Measurements from ENCODE around the gene GASK1A.

DNA sequence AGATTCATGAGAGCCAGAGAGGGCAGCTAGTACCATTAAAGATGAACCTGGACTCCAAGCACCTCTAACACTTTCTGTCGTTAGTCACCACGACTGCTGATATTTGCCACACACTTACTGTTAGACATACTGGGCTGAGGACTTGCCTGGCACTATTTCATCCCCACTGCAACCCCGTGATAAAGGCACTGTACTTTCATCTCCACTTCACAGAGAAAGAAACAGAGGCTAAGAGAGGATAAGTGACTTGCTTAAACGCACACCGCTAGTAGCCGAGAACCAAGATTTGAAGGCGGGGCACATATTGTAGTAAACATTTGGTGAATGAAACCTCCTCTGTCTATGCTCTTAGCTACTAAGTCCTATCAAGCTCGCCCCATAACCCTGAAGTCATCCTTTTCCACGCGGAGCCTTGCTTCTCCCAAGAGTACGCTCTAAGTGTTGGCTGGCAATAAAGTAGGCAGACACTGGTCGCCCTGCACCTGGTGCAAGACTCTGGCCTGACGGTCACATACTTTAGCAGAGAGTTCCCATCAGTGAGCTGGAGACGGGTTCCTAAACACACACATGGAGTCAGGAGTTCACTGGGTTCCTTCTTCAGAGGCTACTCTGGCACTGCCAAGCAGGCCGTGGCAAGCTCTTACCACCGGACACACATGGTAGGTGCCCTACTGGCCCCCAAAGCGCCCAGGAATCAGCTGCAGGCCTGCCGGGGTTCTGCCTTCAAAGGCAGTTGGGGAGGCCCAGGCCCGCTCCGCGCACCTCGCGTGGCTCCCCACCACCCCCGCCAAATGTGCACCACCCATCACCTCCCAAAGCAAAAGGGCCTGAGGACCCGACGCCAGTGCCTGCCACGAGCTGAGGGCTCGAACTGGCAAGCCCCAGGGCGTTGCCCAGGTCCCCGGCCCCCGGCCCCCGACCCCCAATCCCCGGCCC, 125.8 kb downstream of the GASK1A start:
- TF ChIP-seq POLR2AphosphoS5 (IDR thresholded peaks at IDR 0.05; ENCODE audit: insufficient read depth in 1 of 2, low read depth in 1 of 2) (no peak), POLR2A (IDR thresholded peaks at IDR 0.05) (no peak)
- TF ChIP-seq, protein P1, sequence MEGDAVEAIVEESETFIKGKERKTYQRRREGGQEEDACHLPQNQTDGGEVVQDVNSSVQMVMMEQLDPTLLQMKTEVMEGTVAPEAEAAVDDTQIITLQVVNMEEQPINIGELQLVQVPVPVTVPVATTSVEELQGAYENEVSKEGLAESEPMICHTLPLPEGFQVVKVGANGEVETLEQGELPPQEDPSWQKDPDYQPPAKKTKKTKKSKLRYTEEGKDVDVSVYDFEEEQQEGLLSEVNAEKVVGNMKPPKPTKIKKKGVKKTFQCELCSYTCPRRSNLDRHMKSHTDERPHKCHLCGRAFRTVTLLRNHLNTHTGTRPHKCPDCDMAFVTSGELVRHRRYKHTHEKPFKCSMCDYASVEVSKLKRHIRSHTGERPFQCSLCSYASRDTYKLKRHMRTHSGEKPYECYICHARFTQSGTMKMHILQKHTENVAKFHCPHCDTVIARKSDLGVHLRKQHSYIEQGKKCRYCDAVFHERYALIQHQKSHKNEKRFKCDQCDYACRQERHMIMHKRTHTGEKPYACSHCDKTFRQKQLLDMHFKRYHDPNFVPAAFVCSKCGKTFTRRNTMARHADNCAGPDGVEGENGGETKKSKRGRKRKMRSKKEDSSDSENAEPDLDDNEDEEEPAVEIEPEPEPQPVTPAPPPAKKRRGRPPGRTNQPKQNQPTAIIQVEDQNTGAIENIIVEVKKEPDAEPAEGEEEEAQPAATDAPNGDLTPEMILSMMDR (IDR thresholded peaks at IDR 0.05) = no peak

Data from vagina (tissue), 2 donors.